Panc1 (cell line): Measurements from ENCODE around the gene TBC1D9B. TPM values are rescaled to one million over a fixed set of nuclear protein-coding genes. Genes with fewer than 3 reads are reported as not detected.

ENCODE experiments used
- ATAC-seq: fragments of 200-7000 bp; cut with Tn5 transposase; 2 replicates; pipeline ENCODE4 v1.9.1; 2020; ENCODE audit warnings: mild to moderate bottlenecking, moderate library complexity
- BruUV-seq: library from RNA; stranded (reverse); fragments of 400-500 nt; replicated peaks from 2 replicates; lab custom pipeline; 2021; lab: Mats Ljungman, UMichigan
- CTCF ChIA-PET: fragments of 300-600 bp; sonication (Branson Sonifier 250); formaldehyde crosslinking; loops from one replicate; lab custom pipeline; 2022; ENCODE audit warnings: antibody characterized with exemption; lab: Charles Lee
- POLR2A ChIA-PET: fragments of 300-600 bp; sonication (Branson Sonifier 250); formaldehyde crosslinking; loops from one replicate; lab custom pipeline; 2022; ENCODE audit warnings: antibody characterized with exemption; lab: Charles Lee
- DNase-seq: peaks from one replicate; pipeline ENCODE4 v3.0.0-alpha.2; 2010; ENCODE audit warnings: low read depth, low spot score
- H3K27ac ChIP-seq: 2 replicates; pipeline ENCODE4 v1.5.1; 2011; ENCODE audit warnings: mild to moderate bottlenecking, low read length, inconsistent platforms
- H3K27me3 ChIP-seq: fragments of 200-500 bp; sonication (Bioruptor generic); 2 replicates; pipeline ENCODE4 v1.6.0; 2014; ENCODE audit warnings: low read length, inconsistent platforms; ENCODE audit not compliant: control insufficient read depth, insufficient read depth
- H3K36me3 ChIP-seq: fragments of 200-500 bp; sonication (Bioruptor generic); 2 replicates; pipeline ENCODE4 v1.5.1; 2014; ENCODE audit warnings: inconsistent platforms, mild to moderate bottlenecking, low read length, moderate library complexity; ENCODE audit not compliant: control insufficient read depth, insufficient read depth
- H3K4me1 ChIP-seq: 2 replicates; pipeline ENCODE4 v1.5.1; 2011; ENCODE audit warnings: inconsistent platforms, mild to moderate bottlenecking, low read length, moderate library complexity; ENCODE audit not compliant: control insufficient read depth, insufficient read depth
- H3K4me3 ChIP-seq, 2 experiments: 2 replicates each; pipeline ENCODE4 v1.5.1; 2011 to 2012; ENCODE audit warnings: low read depth in 2 of 2, low read length in 2 of 2, mild to moderate bottlenecking in 2 of 2, inconsistent platforms in 1 of 2, moderate library complexity in 1 of 2
- H3K9me3 ChIP-seq: fragments of 200-500 bp; sonication (Bioruptor generic); 2 replicates; pipeline ENCODE4 v1.5.1; 2014; ENCODE audit warnings: low read depth, mild to moderate bottlenecking, inconsistent platforms, low read length, moderate library complexity; ENCODE audit not compliant: control insufficient read depth, insufficient read depth
- CTCF ChIP-seq: fragments of 450-650 bp; IDR thresholded peaks from 2 replicates; pipeline ENCODE4 v1.5.1; 2017; ENCODE audit warnings: mild to moderate bottlenecking
- POLR2AphosphoS5 ChIP-seq: IDR thresholded peaks from 2 replicates; pipeline ENCODE4 v1.6.1; 2012; ENCODE audit warnings: mild to moderate bottlenecking, low read depth, low read length, moderate library complexity
- REST ChIP-seq, 2 experiments: IDR thresholded peaks; 2 replicates each; pipeline ENCODE4 v1.6.1; 2011 to 2012; ENCODE audit warnings: low read depth in 2 of 2, control low read depth in 1 of 2, low read length in 1 of 2, mild to moderate bottlenecking in 1 of 2, moderate library complexity in 1 of 2; ENCODE audit not compliant: insufficient read depth in 1 of 2
- SIN3A ChIP-seq: IDR thresholded peaks from 2 replicates; pipeline ENCODE4 v1.6.1; 2012; ENCODE audit warnings: low read depth, mild to moderate bottlenecking, low read length, moderate library complexity, borderline replicate concordance; ENCODE audit not compliant: insufficient read depth
- TCF7L2 ChIP-seq: IDR thresholded peaks from 2 replicates; pipeline ENCODE4 v1.6.1; 2011; ENCODE audit warnings: mild to moderate bottlenecking, low read depth, low read length, inconsistent platforms
- in situ Hi-C: cut with HindIII; loops from 2 replicates; pipeline ENCODE4 v1.10.0; 2016; ENCODE audit warnings: low sequenced_read_pairs, low pct_unique_long_range_greater_than_20kb
- intact Hi-C: fragments of 100-400 bp; cut with micrococcal nuclease; formaldehyde crosslinking; loops from one replicate; pipeline ENCODE4 v1.10.0; 2022; ENCODE audit not compliant: unreplicated experiment
- total RNA-seq: library from RNA; stranded (reverse); gene quantifications from one replicate; pipeline ENCODE4 v1.2.1, GENCODE V29; 2021; ENCODE audit not compliant: unreplicated experiment

Gene TBC1D9B
- total RNA-seq, 1 experiment from 2014 or later: 131 TPM

- H3K27ac ChIP-seq: no peak overlapping the region
- ChIA-PET CTCF (no interaction called here), POLR2A (no interaction called here)
- DNase-seq (no peak), ATAC-seq (no peak)
- H3K36me3 ChIP-seq: no peaks in the 10 kb centered on the region
- H3K9me3 ChIP-seq: no peaks in the 10 kb centered on the region
- intact Hi-C loops: no loop called here
- in situ Hi-C loops: no loop called here
- H3K27me3 ChIP-seq: no peaks in the 10 kb centered on the region
- H3K4me3 ChIP-seq: no peak overlapping the region
- BruUV-seq: no TSS peak
- H3K4me1 ChIP-seq: no peaks in the 10 kb centered on the region
- TF ChIP-seq TCF7L2 (no peak), REST (IDR thresholded peaks at IDR 0.05; ENCODE audit: insufficient read depth in 1 of 2, low read depth in 2 of 2, low read length in 1 of 2) (no peak), SIN3A (no peak), POLR2AphosphoS5 (no peak), CTCF (no peak)
Measured at GRCh38 chr5:179936976-179937681, 29.4 kb upstream of the TBC1D9B start.

- Histone ChIP-seq H3K27ac (no peak overlapping the region), H3K9me3 (no peaks in the 10 kb centered on the region), H3K36me3 (no peaks in the 10 kb centered on the region), H3K4me1 (no peaks in the 10 kb centered on the region), H3K4me3 (no peak overlapping the region), H3K27me3 (no peaks in the 10 kb centered on the region)
- DNase-seq (no peak), ATAC-seq (no peak)
- TF ChIP-seq CTCF (no peak), POLR2AphosphoS5 (no peak), REST (IDR thresholded peaks at IDR 0.05; ENCODE audit: insufficient read depth in 1 of 2, low read depth in 2 of 2, low read length in 1 of 2) (no peak), TCF7L2 (no peak), SIN3A (no peak)
- CTCF ChIA-PET: no interaction called here
- in situ Hi-C loops: no loop called here
- POLR2A ChIA-PET: no interaction called here
- no TSS peak for BruUV-seq
- intact Hi-C loops: no loop called here
Measured at GRCh38 chr5:179930788-179931473, 23.2 kb upstream of the TBC1D9B start.
